Skin epidermis (tissue), 12 donors: Measurements from ENCODE around the gene BTBD9.

ENCODE experiments used
- H3K27ac ChIP-seq, 21 experiments: fragments of 200-600 bp; sonication (generic) in 11 of 21; one replicate each; pipeline ENCODE4 v1.5.0; 2020; ENCODE audit warnings: mild to moderate bottlenecking in 3 of 21, inconsistent platforms in 2 of 21, moderate library complexity in 2 of 21
- H3K4me3 ChIP-seq, 7 experiments: fragments of 200-600 bp; sonication (generic) in 2 of 7; one replicate each; pipeline ENCODE4 v1.5.0; 2020; ENCODE audit warnings: inconsistent platforms in 2 of 7, mild to moderate bottlenecking in 2 of 7, moderate library complexity in 1 of 7

The BTBD9 gene

GRCh38 chr6:38166411-38167240 is 473.1 kb downstream of the BTBD9 start:
- H3K27ac ChIP-seq, result no peak overlapping the region
- no peak overlapping the region for H3K4me3 ChIP-seq

- Histone ChIP-seq H3K27ac (peak overlapping the region in 2 of 21 experiments; percentile 43 to 67), H3K4me3 (no peak overlapping the region)
These were observed 475.0 kb downstream of the BTBD9 start for GRCh38 chr6:38164671-38165108.

GRCh38 chr6:38164131-38164481 is 475.6 kb downstream of the BTBD9 start:
- H3K27ac ChIP-seq, result no peak overlapping the region

GRCh38 chr6:38163186-38164130 is 476.3 kb downstream of the BTBD9 start:
- no peak overlapping the region for H3K4me3 ChIP-seq
- no peak overlapping the region for H3K27ac ChIP-seq

More at GRCh38 chr6:38164131-38164481, 475.6 kb downstream of the BTBD9 start:
- no peak overlapping the region for H3K4me3 ChIP-seq

- no peak overlapping the region for H3K27ac ChIP-seq
- H3K4me3 ChIP-seq, result no peak overlapping the region
These were observed 477.1 kb downstream of the BTBD9 start for GRCh38 chr6:38162493-38163185.

- Histone ChIP-seq H3K4me3 (no peak overlapping the region), H3K27ac (no peak overlapping the region)
These were observed 477.8 kb downstream of the BTBD9 start for GRCh38 chr6:38161754-38162492.

GRCh38 chr6:38161331-38161730 is 478.4 kb downstream of the BTBD9 start:
- Histone ChIP-seq H3K27ac (no peak overlapping the region), H3K4me3 (no peak overlapping the region)

GRCh38 chr6:38160831-38161230 is 478.9 kb downstream of the BTBD9 start:
- no peak overlapping the region for H3K4me3 ChIP-seq
- no peak overlapping the region for H3K27ac ChIP-seq

- no peak overlapping the region for H3K27ac ChIP-seq
- no peak overlapping the region for H3K4me3 ChIP-seq
These were observed 480.1 kb downstream of the BTBD9 start for GRCh38 chr6:38159596-38159995.

- no peak overlapping the region for H3K27ac ChIP-seq
- H3K4me3 ChIP-seq, result no peak overlapping the region
These were observed 480.9 kb downstream of the BTBD9 start for GRCh38 chr6:38158762-38159350.

GRCh38 chr6:38157905-38158304 is 481.8 kb downstream of the BTBD9 start:
- Histone ChIP-seq H3K27ac (no peak overlapping the region), H3K4me3 (no peak overlapping the region)

- Histone ChIP-seq H3K27ac (no peak overlapping the region), H3K4me3 (no peak overlapping the region)
These were observed 482.7 kb downstream of the BTBD9 start for GRCh38 chr6:38156818-38157565.

- H3K4me3 ChIP-seq, result no peak overlapping the region
- peak overlapping the region in 3 of 21 experiments; percentile 7 to 36 (median 25) for H3K27ac ChIP-seq
These were observed 484.0 kb downstream of the BTBD9 start for GRCh38 chr6:38155621-38156204.

- Histone ChIP-seq H3K27ac (peak overlapping the region in 6 of 21 experiments; percentile 7 to 57 (median 48)), H3K4me3 (no peak overlapping the region)
These were observed 484.6 kb downstream of the BTBD9 start for GRCh38 chr6:38155144-38155543.

GRCh38 chr6:38154731-38155130 is 485.0 kb downstream of the BTBD9 start:
- Histone ChIP-seq H3K27ac (peak overlapping the region in 6 of 21 experiments; percentile 11 to 57 (median 48)), H3K4me3 (no peak overlapping the region)

- H3K27ac ChIP-seq, result peak overlapping the region in 1 of 21 experiments; percentile 57
- H3K4me3 ChIP-seq, result no peak overlapping the region
These were observed 485.9 kb downstream of the BTBD9 start for GRCh38 chr6:38153798-38154345.

GRCh38 chr6:38153076-38153797 is 486.5 kb downstream of the BTBD9 start:
- H3K27ac ChIP-seq, result no peak overlapping the region

More at GRCh38 chr6:38153076-38153797, 486.5 kb downstream of the BTBD9 start:
- H3K4me3 ChIP-seq, result no peak overlapping the region
